Measurements from ENCODE around the gene HASPIN. TPM values are rescaled to one million over a fixed set of nuclear protein-coding genes. Genes with fewer than 3 reads are reported as not detected.

The HASPIN gene
- total and polyA plus RNA-seq, 4 donors: 0.24 to 1.1 (median 0.51) TPM

DNA sequence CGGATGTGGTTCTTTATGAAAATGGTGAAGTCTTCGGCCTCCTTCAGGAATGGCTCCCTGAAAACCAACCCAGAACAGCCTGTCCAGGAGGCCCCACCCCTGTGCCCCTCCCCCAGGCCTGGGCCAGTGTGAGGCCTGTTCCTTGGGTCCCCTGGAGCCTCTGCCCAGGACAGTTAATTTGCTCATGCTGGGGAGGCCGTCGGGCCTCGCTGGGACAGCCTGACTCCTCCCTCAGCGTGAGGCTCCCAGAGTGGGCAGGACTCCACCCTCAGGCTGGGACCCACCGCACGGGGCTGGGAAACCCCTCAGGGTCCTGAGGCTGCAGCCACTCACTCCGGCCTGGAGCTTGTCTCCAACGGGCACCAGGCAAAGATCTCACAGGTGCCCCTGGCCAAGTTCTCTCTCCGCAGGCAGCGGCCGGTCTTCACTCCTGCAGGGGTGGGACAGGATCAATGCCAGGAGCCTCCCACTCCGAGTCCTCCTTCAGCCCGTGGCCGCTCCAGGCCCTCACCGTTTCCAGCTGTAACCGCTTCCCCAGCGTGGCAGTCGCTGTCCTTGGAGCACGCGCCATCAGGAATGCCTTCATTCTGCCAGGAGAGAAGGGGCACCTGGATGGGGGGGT is 33.5 kb upstream of the HASPIN start:
- H3K9ac ChIP-seq (ENCODE audit: insufficient read depth in 1 of 2, low read length in 2 of 2): no peak overlapping the region
- no peak for DNase-seq
- no peaks in the 10 kb centered on the region for H3K36me3 ChIP-seq (ENCODE audit: control insufficient read depth in 4 of 4, insufficient read depth in 4 of 4, low read length in 4 of 4)
- peaks cover 0 to under 1% (median 0%) of the 10 kb centered on the region in 5 donors for H3K4me1 ChIP-seq (ENCODE audit: control insufficient read depth in 5 of 5, insufficient read depth in 5 of 5, low read length in 5 of 5)
- ATAC-seq (ENCODE audit: insufficient read depth, low FRiP score): no peak
- no peaks in the 10 kb centered on the region for H3K9me3 ChIP-seq (ENCODE audit: control insufficient read depth in 4 of 4, insufficient read depth in 3 of 4, low read length in 3 of 4)
- no peak overlapping the region for H3K4me3 ChIP-seq
- TF ChIP-seq, protein P1, sequence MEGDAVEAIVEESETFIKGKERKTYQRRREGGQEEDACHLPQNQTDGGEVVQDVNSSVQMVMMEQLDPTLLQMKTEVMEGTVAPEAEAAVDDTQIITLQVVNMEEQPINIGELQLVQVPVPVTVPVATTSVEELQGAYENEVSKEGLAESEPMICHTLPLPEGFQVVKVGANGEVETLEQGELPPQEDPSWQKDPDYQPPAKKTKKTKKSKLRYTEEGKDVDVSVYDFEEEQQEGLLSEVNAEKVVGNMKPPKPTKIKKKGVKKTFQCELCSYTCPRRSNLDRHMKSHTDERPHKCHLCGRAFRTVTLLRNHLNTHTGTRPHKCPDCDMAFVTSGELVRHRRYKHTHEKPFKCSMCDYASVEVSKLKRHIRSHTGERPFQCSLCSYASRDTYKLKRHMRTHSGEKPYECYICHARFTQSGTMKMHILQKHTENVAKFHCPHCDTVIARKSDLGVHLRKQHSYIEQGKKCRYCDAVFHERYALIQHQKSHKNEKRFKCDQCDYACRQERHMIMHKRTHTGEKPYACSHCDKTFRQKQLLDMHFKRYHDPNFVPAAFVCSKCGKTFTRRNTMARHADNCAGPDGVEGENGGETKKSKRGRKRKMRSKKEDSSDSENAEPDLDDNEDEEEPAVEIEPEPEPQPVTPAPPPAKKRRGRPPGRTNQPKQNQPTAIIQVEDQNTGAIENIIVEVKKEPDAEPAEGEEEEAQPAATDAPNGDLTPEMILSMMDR (IDR thresholded peaks at IDR 0.05; ENCODE audit: control extremely low read depth, extremely low read depth): no peak
- H3K27ac ChIP-seq (ENCODE audit: low read depth in 1 of 2, low read length in 1 of 2): no peak overlapping the region
- WGBS, 2 donors: 79 to 89% methylated on average over 22 of the region's 22 CpGs
- peaks cover 3 to 30% (median 14%) of the 10 kb centered on the region in 3 donors for H3K27me3 ChIP-seq (ENCODE audit: control insufficient read depth in 3 of 3, insufficient read depth in 3 of 3, low read length in 2 of 3)

DNA sequence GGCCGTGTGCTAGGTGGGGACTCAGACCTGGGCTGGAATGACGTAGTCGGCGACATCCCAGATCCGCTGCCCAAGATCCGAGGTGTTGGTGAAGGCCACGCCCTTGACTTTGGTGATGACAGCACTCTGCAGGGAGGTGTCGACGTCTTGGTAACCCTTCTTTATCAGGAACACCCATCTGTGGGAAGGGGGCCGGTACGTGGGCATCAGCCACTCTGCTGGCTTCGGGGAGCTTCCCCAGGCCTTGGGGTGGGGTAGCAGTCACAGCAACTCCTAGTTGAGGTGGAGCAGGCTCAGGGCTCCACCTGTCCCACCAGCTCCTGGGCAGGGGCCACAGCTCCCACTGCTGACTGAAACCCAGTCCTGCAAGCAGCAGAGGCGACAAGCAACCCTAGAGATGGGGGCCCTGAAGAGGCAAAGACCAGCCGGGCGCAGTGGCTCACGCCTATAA is 32.1 kb upstream of the HASPIN start:
- H3K36me3 ChIP-seq (ENCODE audit: control insufficient read depth in 4 of 4, insufficient read depth in 4 of 4, low read length in 4 of 4): no peaks in the 10 kb centered on the region
- WGBS, 2 donors: 81 to 90% methylated on average over 16 of the region's 16 CpGs
- DNase-seq: no peak
- peaks cover 0 to 7% (median 0%) of the 10 kb centered on the region in 5 donors for H3K4me1 ChIP-seq (ENCODE audit: control insufficient read depth in 5 of 5, insufficient read depth in 5 of 5, low read length in 5 of 5)
- no peak overlapping the region for H3K27ac ChIP-seq (ENCODE audit: low read depth in 1 of 2, low read length in 1 of 2)
- ATAC-seq (ENCODE audit: insufficient read depth, low FRiP score): no peak
- no peak overlapping the region for H3K9ac ChIP-seq (ENCODE audit: insufficient read depth in 1 of 2, low read length in 2 of 2)
- no peak overlapping the region for H3K4me3 ChIP-seq
- no peaks in the 10 kb centered on the region for H3K9me3 ChIP-seq (ENCODE audit: control insufficient read depth in 4 of 4, insufficient read depth in 3 of 4, low read length in 3 of 4)
- peaks cover 3 to 43% (median 24%) of the 10 kb centered on the region in 3 donors for H3K27me3 ChIP-seq (ENCODE audit: control insufficient read depth in 3 of 3, insufficient read depth in 3 of 3, low read length in 2 of 3)
- TF ChIP-seq, protein P1 (IDR thresholded peaks at IDR 0.05; ENCODE audit: control extremely low read depth, extremely low read depth): no peak

DNA sequence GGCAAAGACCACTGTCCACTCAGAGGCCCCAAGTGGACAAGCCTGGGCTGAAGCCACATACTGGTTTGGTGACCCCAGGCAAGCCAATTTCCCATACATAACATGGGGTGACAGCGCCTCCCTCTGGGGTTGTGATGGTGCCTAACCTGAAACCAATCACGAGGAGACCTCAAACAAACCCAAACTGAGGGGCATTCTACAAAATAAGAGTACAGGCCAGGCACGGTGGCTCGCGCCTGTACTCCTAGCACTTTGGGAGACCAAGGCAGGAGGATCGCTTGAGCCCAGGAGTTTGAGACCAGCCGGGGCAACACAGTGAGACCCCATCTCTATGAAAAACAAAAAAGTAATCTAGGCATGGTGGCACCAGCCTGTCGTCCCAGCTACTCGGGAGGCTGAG is 31.4 kb upstream of the HASPIN start:
- Histone ChIP-seq H3K9ac (ENCODE audit: insufficient read depth in 1 of 2, low read length in 2 of 2) (no peak overlapping the region), H3K27me3 (ENCODE audit: control insufficient read depth in 3 of 3, insufficient read depth in 3 of 3, low read length in 2 of 3) (peaks cover 3 to 49% (median 27%) of the 10 kb centered on the region in 3 donors), H3K4me3 (no peak overlapping the region), H3K4me1 (ENCODE audit: control insufficient read depth in 5 of 5, insufficient read depth in 5 of 5, low read length in 5 of 5) (peaks cover 0 to 7% (median 0%) of the 10 kb centered on the region in 5 donors), H3K36me3 (ENCODE audit: control insufficient read depth in 4 of 4, insufficient read depth in 4 of 4, low read length in 4 of 4) (no peaks in the 10 kb centered on the region), H3K27ac (ENCODE audit: low read depth in 1 of 2, low read length in 1 of 2) (no peak overlapping the region), H3K9me3 (ENCODE audit: control insufficient read depth in 4 of 4, insufficient read depth in 3 of 4, low read length in 3 of 4) (no peaks in the 10 kb centered on the region)
- DNase-seq: no peak
- TF ChIP-seq, protein P1 (IDR thresholded peaks at IDR 0.05; ENCODE audit: control extremely low read depth, extremely low read depth): no peak
- ATAC-seq (ENCODE audit: insufficient read depth, low FRiP score): no peak
- 86 to 90% methylated on average over 9 of the region's 9 CpGs for WGBS, 2 donors

Measured in lung (tissue), 12 donors.